NK-92 treated with Interleukin-12 subunit alpha and Interleukin-12 subunit beta, amount 100 ng/mL, for 24 hours (cell line): ENCODE data around the gene TICAM2.

Source experiments
- DNase-seq: peaks from one replicate; lab custom pipeline; 2025; lab: John Stamatoyannopoulos, UW

TICAM2 gene

DNA sequence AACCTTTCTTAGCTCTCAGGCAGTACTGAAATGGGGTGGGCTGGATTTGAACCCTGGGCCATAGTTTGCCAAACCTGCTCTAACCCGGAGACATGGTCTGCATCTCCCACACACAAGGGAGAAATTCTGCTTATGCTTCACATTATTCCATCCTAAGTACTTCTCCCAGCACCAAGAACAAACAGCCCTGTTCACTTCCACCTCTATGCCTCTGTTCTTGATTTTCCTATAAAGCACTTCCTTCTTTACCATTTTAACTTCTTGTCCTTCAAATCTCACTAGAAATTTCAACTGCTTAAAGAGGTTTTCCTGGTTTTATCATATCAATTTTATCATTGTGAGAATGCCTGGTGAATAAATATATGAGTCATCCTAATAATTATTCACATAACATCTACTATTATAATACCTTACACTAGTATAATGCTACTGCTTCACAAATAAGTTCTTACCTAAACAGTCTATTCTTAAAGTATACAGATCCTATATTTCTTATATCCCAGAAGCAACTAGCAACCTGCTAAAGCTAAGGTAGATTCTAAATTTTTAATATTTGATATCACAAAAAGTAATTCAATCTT is 70.4 kb downstream of the TICAM2 start:
- DNase-seq, result no peak

DNA sequence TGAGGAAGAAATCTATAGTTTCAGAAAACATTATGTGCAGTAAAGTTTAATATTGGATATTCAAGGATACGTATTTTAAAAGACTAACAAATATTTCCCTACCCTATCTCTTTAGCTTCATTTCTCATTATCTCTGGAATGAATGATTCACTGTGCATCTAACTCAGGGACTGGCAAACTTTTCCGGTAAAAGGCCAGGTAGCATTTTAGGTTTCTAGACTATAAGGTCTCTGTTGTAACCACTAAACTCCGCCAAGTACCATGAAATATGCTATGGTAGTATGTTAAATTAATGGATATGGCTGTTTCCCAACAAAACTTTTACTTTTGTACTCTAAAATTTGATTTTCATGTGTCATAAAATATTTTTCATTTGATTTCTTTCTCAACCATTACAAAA is 70.9 kb downstream of the TICAM2 start:
- no peak for DNase-seq

DNA sequence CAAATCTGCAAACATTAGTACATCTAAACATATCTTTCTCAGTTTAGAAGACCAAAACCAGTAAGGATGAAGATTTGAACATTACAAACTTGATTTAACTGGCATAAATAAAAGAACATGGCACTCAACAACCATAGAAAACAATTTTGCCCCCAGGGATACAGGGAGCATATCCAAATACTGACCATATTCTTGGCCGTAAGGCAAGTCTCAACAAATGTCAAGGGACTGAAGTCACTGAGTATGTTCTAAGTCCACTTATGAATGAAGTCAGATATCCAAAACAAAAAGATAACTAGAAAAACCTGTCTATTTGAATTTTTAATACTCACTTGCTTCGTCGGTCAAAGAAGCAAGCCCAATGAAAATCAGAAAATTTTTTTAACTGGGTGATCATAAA is 71.9 kb downstream of the TICAM2 start:
- DNase-seq, result no peak
